ENCODE results near the gene CBFA2T3.

DNA sequence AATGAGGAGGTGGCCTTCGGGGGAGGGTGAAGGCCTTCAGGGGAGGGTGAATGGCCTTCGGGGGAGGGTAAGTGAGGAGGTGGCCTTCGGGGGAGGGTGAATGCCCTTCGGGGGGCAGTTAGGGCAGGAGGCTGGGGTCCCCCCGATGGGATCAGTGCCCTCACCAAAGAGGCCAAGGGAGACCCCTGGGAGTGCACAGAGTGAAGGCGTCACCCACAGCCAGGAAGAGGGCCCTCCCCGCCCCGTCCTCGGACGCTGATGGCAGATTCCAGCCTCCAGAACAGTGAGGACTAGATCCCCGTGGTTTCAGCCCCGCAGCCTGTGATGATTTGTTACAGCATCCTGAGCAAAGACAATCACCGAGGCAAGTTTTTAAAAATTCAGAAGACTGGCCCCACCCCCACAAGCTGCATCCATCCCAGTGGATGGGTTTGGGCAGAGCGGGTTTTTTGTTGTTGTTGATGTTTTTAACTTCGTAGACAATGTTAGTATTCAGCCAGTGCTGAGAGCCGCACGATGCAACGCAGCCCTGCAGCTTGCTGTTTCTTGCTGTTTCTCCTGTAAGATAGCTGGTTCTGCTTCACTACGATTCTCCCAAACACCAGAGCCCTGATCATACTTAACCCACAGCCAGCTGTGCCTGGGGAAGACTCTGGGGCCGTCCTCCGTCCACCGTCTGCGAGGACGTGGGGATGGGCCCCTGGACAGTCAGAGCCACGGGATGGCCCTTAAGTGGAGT is 40.7 kb upstream of the CBFA2T3 start:
- TF ChIP-seq, protein P1, sequence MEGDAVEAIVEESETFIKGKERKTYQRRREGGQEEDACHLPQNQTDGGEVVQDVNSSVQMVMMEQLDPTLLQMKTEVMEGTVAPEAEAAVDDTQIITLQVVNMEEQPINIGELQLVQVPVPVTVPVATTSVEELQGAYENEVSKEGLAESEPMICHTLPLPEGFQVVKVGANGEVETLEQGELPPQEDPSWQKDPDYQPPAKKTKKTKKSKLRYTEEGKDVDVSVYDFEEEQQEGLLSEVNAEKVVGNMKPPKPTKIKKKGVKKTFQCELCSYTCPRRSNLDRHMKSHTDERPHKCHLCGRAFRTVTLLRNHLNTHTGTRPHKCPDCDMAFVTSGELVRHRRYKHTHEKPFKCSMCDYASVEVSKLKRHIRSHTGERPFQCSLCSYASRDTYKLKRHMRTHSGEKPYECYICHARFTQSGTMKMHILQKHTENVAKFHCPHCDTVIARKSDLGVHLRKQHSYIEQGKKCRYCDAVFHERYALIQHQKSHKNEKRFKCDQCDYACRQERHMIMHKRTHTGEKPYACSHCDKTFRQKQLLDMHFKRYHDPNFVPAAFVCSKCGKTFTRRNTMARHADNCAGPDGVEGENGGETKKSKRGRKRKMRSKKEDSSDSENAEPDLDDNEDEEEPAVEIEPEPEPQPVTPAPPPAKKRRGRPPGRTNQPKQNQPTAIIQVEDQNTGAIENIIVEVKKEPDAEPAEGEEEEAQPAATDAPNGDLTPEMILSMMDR (IDR thresholded peaks at IDR 0.05 in 8 of 11, conservative IDR thresholded peaks at IDR 0.05 in 3 of 11), result no peak
- no peak for TF ChIP-seq POLR2A (IDR thresholded peaks at IDR 0.05)

All from spleen (tissue), 7 donors.